ENCODE results near the gene WFDC10B.

DNA sequence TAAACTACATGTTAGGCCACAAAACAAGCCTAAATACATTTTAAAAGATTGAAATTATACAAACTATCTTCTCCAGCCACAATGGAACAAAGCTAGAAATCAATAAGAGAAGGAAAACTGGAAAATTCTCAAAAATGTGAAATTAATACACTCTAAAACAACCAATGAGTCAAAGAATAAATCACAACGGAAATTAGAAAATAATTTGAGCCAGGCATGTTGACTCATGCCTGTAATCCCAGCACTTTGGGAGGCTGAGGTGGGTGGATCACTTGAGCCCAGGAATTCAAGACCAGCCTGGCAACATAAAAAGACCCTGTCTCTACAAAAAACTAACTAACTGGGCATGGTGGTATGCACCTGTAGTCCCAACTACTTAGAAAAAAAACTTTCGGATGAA, 9.3 kb downstream of the WFDC10B start:
- TF ChIP-seq, protein P1, sequence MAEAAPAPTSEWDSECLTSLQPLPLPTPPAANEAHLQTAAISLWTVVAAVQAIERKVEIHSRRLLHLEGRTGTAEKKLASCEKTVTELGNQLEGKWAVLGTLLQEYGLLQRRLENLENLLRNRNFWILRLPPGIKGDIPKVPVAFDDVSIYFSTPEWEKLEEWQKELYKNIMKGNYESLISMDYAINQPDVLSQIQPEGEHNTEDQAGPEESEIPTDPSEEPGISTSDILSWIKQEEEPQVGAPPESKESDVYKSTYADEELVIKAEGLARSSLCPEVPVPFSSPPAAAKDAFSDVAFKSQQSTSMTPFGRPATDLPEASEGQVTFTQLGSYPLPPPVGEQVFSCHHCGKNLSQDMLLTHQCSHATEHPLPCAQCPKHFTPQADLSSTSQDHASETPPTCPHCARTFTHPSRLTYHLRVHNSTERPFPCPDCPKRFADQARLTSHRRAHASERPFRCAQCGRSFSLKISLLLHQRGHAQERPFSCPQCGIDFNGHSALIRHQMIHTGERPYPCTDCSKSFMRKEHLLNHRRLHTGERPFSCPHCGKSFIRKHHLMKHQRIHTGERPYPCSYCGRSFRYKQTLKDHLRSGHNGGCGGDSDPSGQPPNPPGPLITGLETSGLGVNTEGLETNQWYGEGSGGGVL (CRISPR knock-in tag; IDR thresholded peaks at IDR 0.05): no peak
- TF ChIP-seq, protein P2, sequence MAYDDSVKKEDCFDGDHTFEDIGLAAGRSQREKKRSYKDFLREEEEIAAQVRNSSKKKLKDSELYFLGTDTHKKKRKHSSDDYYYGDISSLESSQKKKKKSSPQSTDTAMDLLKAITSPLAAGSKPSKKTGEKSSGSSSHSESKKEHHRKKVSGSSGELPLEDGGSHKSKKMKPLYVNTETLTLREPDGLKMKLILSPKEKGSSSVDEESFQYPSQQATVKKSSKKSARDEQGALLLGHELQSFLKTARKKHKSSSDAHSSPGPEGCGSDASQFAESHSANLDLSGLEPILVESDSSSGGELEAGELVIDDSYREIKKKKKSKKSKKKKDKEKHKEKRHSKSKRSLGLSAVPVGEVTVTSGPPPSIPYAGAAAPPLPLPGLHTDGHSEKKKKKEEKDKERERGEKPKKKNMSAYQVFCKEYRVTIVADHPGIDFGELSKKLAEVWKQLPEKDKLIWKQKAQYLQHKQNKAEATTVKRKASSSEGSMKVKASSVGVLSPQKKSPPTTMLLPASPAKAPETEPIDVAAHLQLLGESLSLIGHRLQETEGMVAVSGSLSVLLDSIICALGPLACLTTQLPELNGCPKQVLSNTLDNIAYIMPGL (CRISPR knock-in tag; IDR thresholded peaks at IDR 0.05): no peak
- TF ChIP-seq CHD2 (IDR thresholded peaks at IDR 0.05; ENCODE audit: low read depth, low read length) (no peak), PHF8 (IDR thresholded peaks at IDR 0.05; ENCODE audit: borderline replicate concordance, low read length) (no peak), XRCC5 (IDR thresholded peaks at IDR 0.05; ENCODE audit: low read depth, low read length) (no peak), ZNF785 (CRISPR knock-in tag; IDR thresholded peaks at IDR 0.05) (no peak)

Data from K562 (cell line).